H1 (cell line): Measurements from ENCODE around the gene ACYP2. TPM values are rescaled to one million over a fixed set of nuclear protein-coding genes. Genes with fewer than 3 reads are reported as not detected.

ENCODE experiments used
- CHD2 ChIP-seq: IDR thresholded peaks from 2 replicates; pipeline ENCODE4 v1.6.1; 2012; ENCODE audit warnings: low read length, improper control_type of control experiment
- MAFK ChIP-seq: IDR thresholded peaks from 2 replicates; pipeline ENCODE4 v1.6.1; 2012; ENCODE audit warnings: low read depth, mild to moderate bottlenecking, improper control_type of control experiment, low read length
- SP1 ChIP-seq: IDR thresholded peaks from 2 replicates; pipeline ENCODE4 v1.6.1; 2011; ENCODE audit warnings: low read depth, low read length
- SP4 ChIP-seq: IDR thresholded peaks from 2 replicates; pipeline ENCODE4 v1.6.1; 2012; ENCODE audit warnings: low read length, inconsistent platforms
- polyA plus RNA-seq, 7 experiments: library from polyadenylated mRNA; depleted of rRNA in 3 of 7; stranded (reverse) in 5 of 7; unstranded in 2 of 7; fragments of >200 nt in 5 of 7; fragments of 200-250 nt in 2 of 7; gene quantifications; 1 replicate in 5 of 7; 2 replicates in 1 of 7; 4 replicates in 1 of 7; pipeline versions ENCODE4 v1.2.1 to v1.2.3, GENCODE V29; 2011 to 2013; ENCODE audit warnings: missing spikeins in 2 of 7, mixed read lengths in 2 of 7
- total RNA-seq: library from RNA; stranded (reverse); fragmentation: NEBNext Ultra II Directional; extraction: Animal tissue kit (Norgen Biotek cat#: 25700); gene quantifications from 2 replicates; pipeline ENCODE4 v1.2.1, GENCODE V29; 2021

ACYP2 gene
- total and polyA plus RNA-seq, 2 of the 8 experiments (the other 6 are each of a cell fraction or from before 2014, with no cell fraction given): 3.4 to 4.4 TPM

GRCh38 chr2:54194761-54195750, 79.6 kb downstream of the ACYP2 start (continued):
- no peak for TF ChIP-seq MAFK
- no peak for TF ChIP-seq CHD2
- TF ChIP-seq SP1: no peak
- no peak for TF ChIP-seq SP4
